Measurements from ENCODE around the gene KIF17.
A peak's percentile ranks its signal among the peaks of the same experiment; 100 is the strongest.

KIF17 gene

GRCh38 chr1:20709868-20710267 is 7.9 kb downstream of the KIF17 start:
- no peak for DNase-seq

GRCh38 chr1:20708891-20709290 is 8.9 kb downstream of the KIF17 start:
- DNase-seq: no peak

- no peak for DNase-seq
These were observed 9.8 kb downstream of the KIF17 start for GRCh38 chr1:20708057-20708456.

- no peak for DNase-seq
These were observed 11.0 kb downstream of the KIF17 start for GRCh38 chr1:20706841-20707240.

- no peak for DNase-seq
These were observed 12.5 kb downstream of the KIF17 start for GRCh38 chr1:20705203-20705755.

GRCh38 chr1:20704390-20705202 is 13.2 kb downstream of the KIF17 start:
- no peak for DNase-seq

GRCh38 chr1:20703124-20703756 is 14.6 kb downstream of the KIF17 start:
- no peak for DNase-seq

GRCh38 chr1:20702416-20702815 is 15.4 kb downstream of the KIF17 start:
- DNase-seq: no peak

- DNase-seq: no peak
These were observed 16.0 kb downstream of the KIF17 start for GRCh38 chr1:20701847-20702246.

- DNase-seq: no peak
These were observed 16.4 kb downstream of the KIF17 start for GRCh38 chr1:20701446-20701845.

- DNase-seq: no peak
These were observed 17.1 kb downstream of the KIF17 start for GRCh38 chr1:20700636-20701215.

GRCh38 chr1:20699558-20699957 is 18.2 kb downstream of the KIF17 start:
- DNase-seq: no peak

- no peak for DNase-seq
These were observed 19.5 kb downstream of the KIF17 start for GRCh38 chr1:20698195-20698910.

- DNase-seq: no peak
These were observed 20.2 kb downstream of the KIF17 start for GRCh38 chr1:20697563-20697962.

- DNase-seq: peak; percentile 65
These were observed 21.1 kb downstream of the KIF17 start for GRCh38 chr1:20696397-20697333.

GRCh38 chr1:20695515-20695914 is 22.3 kb downstream of the KIF17 start:
- DNase-seq: no peak

GRCh38 chr1:20693623-20694022 is 24.2 kb downstream of the KIF17 start:
- DNase-seq: no peak

- DNase-seq: no peak
These were observed 25.9 kb downstream of the KIF17 start for GRCh38 chr1:20691872-20692271.

- no peak for DNase-seq
These were observed 28.2 kb downstream of the KIF17 start for GRCh38 chr1:20689645-20690056.

GRCh38 chr1:20686883-20687725 is 30.7 kb downstream of the KIF17 start:
- DNase-seq: no peak

- no peak for DNase-seq
These were observed 32.1 kb downstream of the KIF17 start for GRCh38 chr1:20685741-20686140.

Measured in T-helper 9 cell (primary cell).